Suprapubic skin (tissue), 4 donors: Measurements from ENCODE around the gene ROBO4.

Experiments
- CTCF ChIP-seq, 2 donors: fragments of 200-600 bp in 1 of 2; fragments of 450-650 bp in 1 of 2; sonication (generic) in 1 of 2; IDR thresholded peaks; one replicate each; pipeline ENCODE4 v1.5.1; 2016 to 2019; ENCODE audit warnings: antibody characterized with exemption in 2 of 2, mild to moderate bottlenecking in 1 of 2, moderate library complexity in 1 of 2
- EP300 ChIP-seq: sonication (generic); formaldehyde crosslinking; IDR thresholded peaks from one replicate; pipeline ENCODE4 v1.6.1; 2017; ENCODE audit warnings: antibody characterized with exemption
- POLR2A ChIP-seq, 2 donors: fragments of 450-650 bp; IDR thresholded peaks; one replicate each; pipeline ENCODE4 v1.6.1; 2017; ENCODE audit warnings: antibody characterized with exemption in 2 of 2, mild to moderate bottlenecking in 2 of 2, moderate library complexity in 2 of 2
- POLR2AphosphoS5 ChIP-seq, 3 donors: sonication (generic); formaldehyde crosslinking; IDR thresholded peaks; one replicate each; pipeline ENCODE4 v1.6.1; 2017; ENCODE audit warnings: antibody characterized with exemption in 3 of 3

GRCh38 chr11:124920356-124920755, 22.7 kb upstream of the ROBO4 start:
- TF ChIP-seq CTCF (IDR thresholded peaks at IDR 0.05) (no peak), POLR2AphosphoS5 (IDR thresholded peaks at IDR 0.05) (no peak), EP300 (no peak), POLR2A (IDR thresholded peaks at IDR 0.05) (no peak)
